HG03135 (cell line): ENCODE measurements around the gene AKT3.

Experiments
- ATAC-seq: cut with Tn5 transposase; IDR thresholded peaks from one replicate; pipeline ENCODE4 v1.9.1; 2021; ENCODE audit warnings: mild to moderate bottlenecking, moderate library complexity; ENCODE audit not compliant: unreplicated experiment

AKT3 gene

GRCh38 chr1:243733670-243734307, 116.3 kb downstream of the AKT3 start:
- no peak for ATAC-seq

- ATAC-seq: no peak
Observed at GRCh38 chr1:243732637-243733036, 117.4 kb downstream of the AKT3 start.

DNA sequence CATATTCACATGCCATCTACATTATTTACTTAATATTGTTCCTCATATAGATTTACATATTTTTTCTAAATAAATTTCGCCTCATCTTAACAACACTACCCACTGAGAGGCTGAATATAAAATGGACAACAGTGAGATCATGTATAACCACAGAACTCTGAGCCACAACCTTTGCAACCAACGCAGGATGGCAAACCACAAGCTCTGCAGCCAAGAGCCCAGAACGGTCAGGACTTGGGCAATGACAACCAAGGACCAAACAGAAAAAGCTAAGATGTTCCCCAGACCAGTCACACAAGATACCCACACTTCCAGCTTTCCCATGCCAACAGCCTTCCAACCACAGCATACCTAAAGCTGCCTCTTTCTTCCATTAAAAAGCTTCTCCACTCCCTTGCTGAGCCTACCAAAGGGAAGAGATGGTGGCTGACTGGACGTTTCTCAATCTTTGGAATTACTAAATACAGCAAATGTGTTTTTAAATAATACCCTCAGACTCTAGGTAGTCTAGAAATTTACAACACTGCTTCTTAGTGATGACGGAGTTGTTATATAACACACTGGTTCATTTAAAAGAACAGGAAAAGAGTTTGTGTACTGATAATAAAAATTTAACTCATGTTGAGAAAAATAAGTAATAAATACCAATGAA, 117.9 kb downstream of the AKT3 start:
- ATAC-seq: no peak

DNA sequence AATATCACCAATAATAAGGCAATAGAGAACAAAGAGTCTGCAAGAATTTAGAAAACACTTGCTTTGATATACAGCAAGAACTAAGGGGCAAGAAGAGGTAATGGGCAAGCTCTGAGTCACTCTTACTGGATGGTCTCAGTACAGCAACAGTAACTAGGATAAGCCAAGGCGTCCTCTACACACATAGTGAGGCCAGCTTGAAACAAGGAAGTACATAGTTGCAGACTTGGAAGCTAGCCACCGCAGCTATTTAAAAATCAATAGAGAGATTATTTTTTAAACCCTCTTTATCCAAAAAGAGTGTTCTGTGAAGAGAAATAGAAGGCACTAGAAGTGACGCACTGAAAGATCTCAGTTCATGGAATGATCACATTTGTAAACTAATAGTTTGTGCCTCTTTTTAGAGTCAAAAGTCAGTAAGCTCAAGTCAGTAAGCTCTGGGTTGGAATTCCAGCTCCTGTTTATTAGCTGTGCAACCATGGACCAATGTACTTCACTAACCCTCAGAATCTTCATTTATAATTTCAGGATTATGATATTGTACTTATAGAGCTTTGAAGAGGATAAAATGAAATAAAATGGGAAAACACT, 118.6 kb downstream of the AKT3 start:
- ATAC-seq: no peak

- no peak for ATAC-seq
Observed at GRCh38 chr1:243730487-243731150, 119.4 kb downstream of the AKT3 start.

GRCh38 chr1:243729956-243730355, 120.1 kb downstream of the AKT3 start:
- no peak for ATAC-seq

GRCh38 chr1:243727503-243728203, 122.4 kb downstream of the AKT3 start:
- peak; percentile 92 for ATAC-seq

DNA sequence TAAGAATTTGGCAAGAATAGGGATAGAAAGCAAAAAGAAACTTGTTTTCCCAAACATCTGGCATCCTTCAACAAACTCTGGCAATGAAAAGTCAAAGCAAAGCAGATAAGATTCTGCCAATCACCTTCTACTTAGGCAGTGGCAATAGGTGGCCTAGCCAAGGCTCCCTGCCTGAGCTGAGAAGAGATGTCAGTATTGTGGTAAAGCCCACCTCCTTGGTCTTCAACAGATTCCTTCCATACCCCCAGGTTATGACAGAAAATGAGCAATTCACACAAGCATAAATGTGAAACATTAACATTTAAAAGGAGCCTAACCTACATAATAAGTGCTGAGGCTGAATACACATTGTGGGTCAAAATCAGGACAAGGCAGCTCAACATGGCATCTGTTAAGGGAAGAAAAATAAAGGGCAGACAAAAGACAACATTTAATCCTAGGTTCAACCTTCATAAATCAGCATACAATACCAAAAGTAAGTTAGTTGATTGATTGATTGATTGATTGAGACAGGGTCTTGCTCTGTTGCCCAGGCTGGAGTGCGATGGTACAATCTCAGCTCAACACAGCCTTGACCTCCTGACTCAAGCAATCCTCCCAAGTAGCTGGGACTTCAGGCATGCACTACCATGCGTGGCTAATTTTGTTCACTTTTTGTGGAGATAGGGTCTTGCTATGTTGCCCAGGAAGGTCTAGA, 123.1 kb downstream of the AKT3 start:
- peak; percentile 10 for ATAC-seq

DNA sequence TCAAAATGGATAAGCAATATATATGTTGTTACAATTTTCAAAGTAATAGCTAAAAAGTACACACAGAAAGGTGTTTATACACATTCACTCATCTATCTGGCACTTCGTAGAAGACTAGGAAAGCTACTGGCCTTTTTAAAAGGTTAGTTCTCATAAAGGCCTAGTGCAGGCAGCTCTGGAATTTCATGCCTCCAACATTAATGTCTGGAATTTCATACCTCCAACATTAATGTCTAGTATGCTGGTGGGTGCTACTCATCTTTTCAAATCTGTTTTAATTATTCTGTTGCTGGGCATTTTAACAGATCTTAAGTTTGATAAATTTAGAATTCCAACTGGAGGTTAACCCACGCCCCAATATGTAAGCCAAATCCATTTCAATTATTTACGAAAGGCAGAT, 124.2 kb downstream of the AKT3 start:
- no peak for ATAC-seq

DNA sequence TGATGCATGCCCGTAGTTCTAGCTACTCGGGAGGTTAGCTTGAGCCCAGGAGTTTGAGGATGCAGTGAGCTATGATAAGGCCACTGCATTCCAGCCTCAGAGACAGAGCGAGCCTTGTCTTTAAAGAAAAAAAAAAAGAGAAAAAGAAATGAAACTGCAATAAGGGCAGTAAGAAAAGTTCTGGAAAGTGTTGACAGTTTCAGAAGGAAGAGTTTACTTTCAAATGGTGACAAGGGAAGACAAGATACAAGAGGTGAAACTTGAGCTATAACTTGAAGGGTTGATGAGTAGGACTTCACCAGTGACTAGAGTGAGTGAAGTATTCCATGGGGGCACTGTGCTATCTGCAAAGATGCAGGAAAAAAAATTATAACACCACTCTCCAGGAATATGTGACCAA, 125.0 kb downstream of the AKT3 start:
- ATAC-seq: no peak

- ATAC-seq: no peak
Observed at GRCh38 chr1:243723458-243724043, 126.5 kb downstream of the AKT3 start.

GRCh38 chr1:243723050-243723449, 127.0 kb downstream of the AKT3 start:
- ATAC-seq: no peak

DNA sequence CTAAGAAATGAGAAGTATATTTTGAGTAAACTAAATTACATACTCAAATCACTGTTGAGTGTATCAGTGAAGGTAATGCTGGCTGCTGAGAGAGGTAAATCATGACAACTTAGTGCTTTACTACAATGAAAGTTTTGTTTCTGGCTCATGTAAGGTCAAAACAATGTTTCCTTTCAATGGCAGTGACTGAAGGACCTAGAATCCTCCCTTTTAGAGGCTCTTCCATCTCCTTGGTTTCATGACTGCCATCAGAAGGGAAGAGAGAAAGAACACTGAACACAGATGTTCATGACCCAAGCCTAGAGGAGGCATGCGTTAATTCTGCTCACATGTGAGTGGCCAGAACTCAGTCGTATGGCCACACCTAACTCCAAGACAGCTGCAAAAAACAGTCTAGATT, 130.6 kb downstream of the AKT3 start:
- ATAC-seq: no peak

DNA sequence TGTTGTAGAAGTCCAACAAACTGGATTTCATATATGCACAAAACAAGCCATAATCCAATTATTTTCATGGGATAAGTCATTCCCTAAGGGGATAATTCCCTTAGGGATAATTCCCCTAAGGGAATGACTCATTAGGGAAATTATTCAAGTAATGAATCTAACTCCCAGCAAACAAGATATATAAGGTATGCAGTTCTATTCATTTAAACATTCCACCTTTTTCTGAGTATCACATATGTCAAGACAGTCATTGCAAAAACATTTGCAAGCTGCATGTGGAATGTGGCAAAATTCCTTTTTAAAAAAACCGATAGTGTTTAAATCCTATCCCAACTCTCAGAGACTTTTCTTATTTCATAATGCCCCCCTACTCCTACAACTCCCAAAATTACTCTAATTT, 131.2 kb downstream of the AKT3 start:
- ATAC-seq: no peak

DNA sequence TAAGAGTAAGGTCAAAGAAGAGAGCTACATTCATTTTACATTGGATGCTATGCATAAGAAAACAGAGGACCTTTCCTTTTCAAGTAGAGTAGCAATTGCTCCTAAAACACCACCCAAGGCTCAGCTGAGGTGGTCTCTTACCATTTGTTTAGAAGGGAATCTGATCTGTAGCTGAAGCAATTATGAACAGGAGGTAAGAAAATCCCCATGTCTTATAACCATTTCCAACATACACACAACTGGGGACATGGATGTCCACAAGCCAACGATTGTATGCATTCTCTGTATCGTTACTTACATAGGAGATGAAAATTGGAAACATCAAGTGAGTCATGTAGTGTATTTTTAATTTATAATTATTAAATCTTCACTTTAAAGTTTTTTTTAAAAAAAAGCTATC, 132.0 kb downstream of the AKT3 start:
- no peak for ATAC-seq

GRCh38 chr1:243716906-243717305, 133.1 kb downstream of the AKT3 start:
- no peak for ATAC-seq

DNA sequence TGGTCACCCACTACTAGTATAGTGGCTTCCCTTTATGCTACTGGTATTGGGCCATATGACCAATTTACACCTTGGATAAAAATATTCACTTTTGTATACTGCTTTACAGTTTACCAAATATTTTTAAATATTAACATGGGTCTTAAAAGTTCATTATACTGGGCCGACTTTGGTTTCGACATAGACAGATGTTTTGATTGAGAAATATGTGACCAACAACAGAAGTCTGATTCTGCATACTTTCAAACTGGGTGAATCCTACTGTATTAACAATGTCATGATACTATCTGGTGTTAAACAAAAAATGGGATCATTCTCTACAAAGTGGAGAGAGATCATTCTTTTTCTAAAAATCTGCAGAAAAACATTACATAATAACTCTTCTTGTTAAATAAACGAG, 134.8 kb downstream of the AKT3 start:
- no peak for ATAC-seq

- no peak for ATAC-seq
Observed at GRCh38 chr1:243713470-243714186, 136.4 kb downstream of the AKT3 start.

DNA sequence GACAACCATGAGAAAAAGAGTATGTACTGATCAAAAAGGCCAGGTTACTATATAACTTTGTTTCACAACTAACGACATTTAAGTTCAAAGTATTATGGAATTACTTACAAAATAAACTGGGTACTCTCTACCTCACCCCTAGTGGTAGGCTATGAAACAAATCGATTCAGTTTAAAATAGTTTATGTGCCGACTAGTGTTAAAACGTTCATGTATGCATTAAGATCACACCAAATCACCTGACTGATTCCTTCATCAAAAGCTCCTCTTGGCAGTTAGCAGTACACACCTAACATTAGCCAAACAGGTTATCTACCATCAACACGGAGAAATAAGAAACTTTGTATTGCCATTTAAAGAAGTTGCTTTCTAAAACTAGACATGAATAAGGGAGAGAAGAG, 137.1 kb downstream of the AKT3 start:
- ATAC-seq: no peak

DNA sequence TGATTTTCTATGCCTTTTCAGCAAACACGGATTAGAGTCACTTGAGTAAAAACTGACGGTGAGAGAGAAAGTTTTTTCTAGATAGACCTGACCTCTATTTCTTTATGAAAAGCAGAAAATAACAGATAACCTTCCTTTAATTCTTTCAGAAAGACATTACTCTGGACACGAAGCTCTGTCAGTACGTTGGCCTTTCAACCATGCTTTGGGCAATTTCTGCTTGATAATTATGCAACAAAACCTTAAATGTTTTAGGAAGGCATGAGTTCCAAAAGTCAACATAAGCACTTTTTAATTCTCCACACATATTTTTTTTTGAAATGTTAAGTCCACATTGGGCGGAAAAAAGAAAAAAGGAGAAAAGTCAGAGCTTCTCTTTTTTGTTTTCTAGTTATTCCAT, 137.8 kb downstream of the AKT3 start:
- ATAC-seq: no peak
